ENCODE results near the gene DCC. TPM values are rescaled to one million over a fixed set of nuclear protein-coding genes. Genes with fewer than 3 reads are reported as not detected.

The DCC gene
- total and polyA plus RNA-seq, 2 of the 8 experiments (the other 6 are each of a cell fraction or from before 2014, with no cell fraction given), result 0.14 to 1.4 TPM

DNA sequence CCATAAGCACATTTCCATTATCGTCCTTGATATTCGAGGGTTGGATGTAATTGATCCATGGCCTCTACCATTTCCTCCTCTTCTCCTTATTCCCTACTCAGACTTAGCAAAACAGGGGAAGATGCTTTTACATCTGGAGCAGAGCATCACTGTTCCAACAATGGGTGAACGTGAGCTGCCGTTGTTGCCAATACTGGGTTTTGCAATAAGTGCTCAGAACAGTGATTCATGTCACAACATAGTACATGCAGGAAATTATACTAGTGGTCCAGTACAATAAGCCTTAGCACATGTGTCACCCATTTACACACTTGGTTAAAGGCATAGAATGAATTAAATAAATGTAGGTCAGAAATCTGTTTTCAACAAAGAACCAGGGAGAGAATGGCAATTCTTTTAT is 112.4 kb downstream of the DCC start (continued):
- no peak for TF ChIP-seq ATF2 (IDR thresholded peaks at IDR 0.05; ENCODE audit: low read length)

Measured in H1 (cell line).